Measurements from ENCODE around the gene SLC18A3.

- no peak for TF ChIP-seq CTCF (IDR thresholded peaks at IDR 0.05)
- TF ChIP-seq EP300 (IDR thresholded peaks at IDR 0.05) = no peak
- no peak for TF ChIP-seq POLR2A (IDR thresholded peaks at IDR 0.05)
Observed at GRCh38 chr10:49628599-49628998, 18.5 kb downstream of the SLC18A3 start.

Data from tibial nerve (tissue), 4 donors.